Heart left ventricle (tissue), 16 donors: ENCODE measurements around the gene CCNC. TPM values are rescaled to one million over a fixed set of nuclear protein-coding genes. Genes with fewer than 3 reads are reported as not detected.

Source experiments
- ATAC-seq, 4 donors: fragments of 200-7000 bp; cut with Tn5 transposase; one replicate each; pipeline ENCODE4 v1.9.1; 2020 to 2022; ENCODE audit warnings: moderate library complexity in 4 of 4, mild to moderate bottlenecking in 3 of 4, moderate number of reproducible peaks in 1 of 4
- DNase-seq, 5 donors: peaks; one replicate each; pipeline ENCODE4 v3.0.0-alpha.2; 2020
- H3K27ac ChIP-seq, 12 donors: fragments of 200-600 bp; sonication (generic) in 4 of 12; one replicate each; pipeline versions ENCODE4 v1.5.0 to v1.8.0; 2016 to 2022; ENCODE audit warnings: mild to moderate bottlenecking in 2 of 12
- H3K27me3 ChIP-seq, 9 donors: fragments of 200-600 bp; sonication (generic) in 2 of 9; one replicate each; pipeline versions ENCODE4 v1.5.1 to v1.8.0; 2016 to 2022; ENCODE audit warnings: mild to moderate bottlenecking in 3 of 9
- H3K36me3 ChIP-seq, 9 donors: fragments of 200-600 bp; sonication (generic) in 2 of 9; one replicate each; pipeline versions ENCODE4 v1.5.0 to v1.8.0; 2018 to 2022; ENCODE audit warnings: mild to moderate bottlenecking in 2 of 9
- H3K4me1 ChIP-seq, 12 donors: fragments of 200-600 bp; sonication (generic) in 4 of 12; one replicate each; pipeline versions ENCODE4 v1.5.0 to v1.8.0; 2016 to 2022; ENCODE audit warnings: mild to moderate bottlenecking in 3 of 12
- H3K4me3 ChIP-seq, 12 donors: fragments of 200-600 bp; sonication (generic) in 4 of 12; one replicate each; pipeline versions ENCODE4 v1.5.0 to v1.8.0; 2017 to 2022; ENCODE audit warnings: mild to moderate bottlenecking in 9 of 12, moderate library complexity in 4 of 12
- H3K9me3 ChIP-seq, 12 donors: fragments of 200-600 bp; sonication (generic) in 4 of 12; one replicate each; pipeline versions ENCODE4 v1.5.0 to v1.8.0; 2016 to 2022; ENCODE audit warnings: mild to moderate bottlenecking in 1 of 12
- POLR2A ChIP-seq, 2 donors: fragments of 450-650 bp; IDR thresholded peaks; one replicate each; pipeline ENCODE4 v1.6.1; 2017; ENCODE audit warnings: antibody characterized with exemption in 2 of 2, mild to moderate bottlenecking in 2 of 2, moderate library complexity in 2 of 2
- WGBS, 4 donors: extraction: QIAGEN DNeasy Blood & Tissue Kit in 2 of 4; methylation state at CpG; one replicate each; pipeline versions ENCODE4 v1.1.5 to v1.1.7; 2013 to 2018; 5-methylcytosine and 5-hydroxymethylcytosine counted together
- intact Hi-C, 10 donors: fragments of 100-400 bp; cut with DNase I; formaldehyde crosslinking; loops; one replicate each; pipeline versions ENCODE4 v1.11.1 to v1.14.2; 2022
- polyA plus RNA-seq, 2 donors: library from polyadenylated mRNA; stranded (reverse); fragments of 200-250 nt; gene quantifications; one replicate each; pipeline ENCODE4 v1.2.3, GENCODE V29; 2013
- total RNA-seq, 9 donors: library from RNA; depleted of rRNA in 2 of 9; stranded (reverse); fragments of >200 nt in 2 of 9; fragmentation: NEBNext Ultra II Directional in 3 of 9; extraction: Animal tissue kit (Norgen Biotek cat#: 25700) in 3 of 9; gene quantifications; one replicate each; pipeline versions ENCODE4 v1.1.0 to v1.2.4, GENCODE V29; 2016 to 2023
- TF ChIP-seq, protein P1 (sequence below), 12 donors: fragments of 200-600 bp; sonication (generic) in 4 of 12; IDR thresholded peaks; one replicate each; pipeline versions ENCODE4 v1.5.0 to v1.8.0; 2018 to 2022; ENCODE audit warnings: antibody characterized with exemption in 12 of 12, mild to moderate bottlenecking in 5 of 12
- donor health status: ischemic (EF 13 %, LVEDD 7.1; RV severe dilation, severe dysfunction).
- donor health status: healthy with polysubstance abuse.
- donor health status: DM: no; HTN: yes; CAD: no.
- donor health status: DM: no; HTN: no; CAD: no.
- donor health status: ischemic (EF 25% LVEDD 6.9; RV normal size, moderate dysfunction).
- donor health status: ischemic (EF 25% LVEDD 5.7; RV mildly dilated, moderate dysfunction).
- donor health status: healthy.
- donor health status: DM: yes; HTN: yes; CAD: no.
- donor health status: ischemic (EF 35%, LVEDD 5.7; RV mildly dilated, moderate dysfunction).
- donor health status: nonischemic (EF 11% LVEDD 7.7; RV severe dilation, severe dysfunction).
- donor health status: DM: yes; HTN: yes; CAD: no.
- donor health status: PGD.
- donor health status: ischemic (EF 29% LVEDD 5.4; RV normal size, mild dysfunction).
- donor health status: nonischemic (EF 23%, LVEDD 6.1; RV moderate dilation, normal function).

The CCNC gene
- total and polyA plus RNA-seq, 11 donors = 12.3 to 24.2 (median 17.9) TPM

DNA sequence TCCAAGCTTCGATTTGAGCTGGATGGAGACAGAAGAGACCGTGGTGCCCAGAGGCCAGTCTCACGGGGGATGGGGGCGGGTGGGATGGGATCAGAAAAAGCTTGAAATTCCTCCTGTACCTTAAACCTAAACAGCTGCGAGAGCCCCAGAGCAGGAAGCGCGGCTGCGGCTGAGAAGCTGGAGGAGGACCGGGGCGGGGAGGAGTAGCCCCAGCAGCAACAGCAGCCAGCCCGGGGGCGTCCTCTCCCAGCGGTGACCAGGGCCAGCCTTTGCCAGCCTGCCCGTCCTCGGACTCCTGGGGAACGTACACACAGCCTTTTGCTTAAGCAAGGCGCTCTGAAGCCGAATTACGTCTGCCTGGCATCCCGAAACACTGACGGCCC is 20.8 kb upstream of the CCNC start:
- WGBS, 4 donors = 5 to 14% (median 7%) methylated on average over 14 to 21 of the region's 21 CpGs
- no peak for TF ChIP-seq POLR2A (IDR thresholded peaks at IDR 0.05)
- TF ChIP-seq, protein P1, sequence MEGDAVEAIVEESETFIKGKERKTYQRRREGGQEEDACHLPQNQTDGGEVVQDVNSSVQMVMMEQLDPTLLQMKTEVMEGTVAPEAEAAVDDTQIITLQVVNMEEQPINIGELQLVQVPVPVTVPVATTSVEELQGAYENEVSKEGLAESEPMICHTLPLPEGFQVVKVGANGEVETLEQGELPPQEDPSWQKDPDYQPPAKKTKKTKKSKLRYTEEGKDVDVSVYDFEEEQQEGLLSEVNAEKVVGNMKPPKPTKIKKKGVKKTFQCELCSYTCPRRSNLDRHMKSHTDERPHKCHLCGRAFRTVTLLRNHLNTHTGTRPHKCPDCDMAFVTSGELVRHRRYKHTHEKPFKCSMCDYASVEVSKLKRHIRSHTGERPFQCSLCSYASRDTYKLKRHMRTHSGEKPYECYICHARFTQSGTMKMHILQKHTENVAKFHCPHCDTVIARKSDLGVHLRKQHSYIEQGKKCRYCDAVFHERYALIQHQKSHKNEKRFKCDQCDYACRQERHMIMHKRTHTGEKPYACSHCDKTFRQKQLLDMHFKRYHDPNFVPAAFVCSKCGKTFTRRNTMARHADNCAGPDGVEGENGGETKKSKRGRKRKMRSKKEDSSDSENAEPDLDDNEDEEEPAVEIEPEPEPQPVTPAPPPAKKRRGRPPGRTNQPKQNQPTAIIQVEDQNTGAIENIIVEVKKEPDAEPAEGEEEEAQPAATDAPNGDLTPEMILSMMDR (IDR thresholded peaks at IDR 0.05) = no peak

DNA sequence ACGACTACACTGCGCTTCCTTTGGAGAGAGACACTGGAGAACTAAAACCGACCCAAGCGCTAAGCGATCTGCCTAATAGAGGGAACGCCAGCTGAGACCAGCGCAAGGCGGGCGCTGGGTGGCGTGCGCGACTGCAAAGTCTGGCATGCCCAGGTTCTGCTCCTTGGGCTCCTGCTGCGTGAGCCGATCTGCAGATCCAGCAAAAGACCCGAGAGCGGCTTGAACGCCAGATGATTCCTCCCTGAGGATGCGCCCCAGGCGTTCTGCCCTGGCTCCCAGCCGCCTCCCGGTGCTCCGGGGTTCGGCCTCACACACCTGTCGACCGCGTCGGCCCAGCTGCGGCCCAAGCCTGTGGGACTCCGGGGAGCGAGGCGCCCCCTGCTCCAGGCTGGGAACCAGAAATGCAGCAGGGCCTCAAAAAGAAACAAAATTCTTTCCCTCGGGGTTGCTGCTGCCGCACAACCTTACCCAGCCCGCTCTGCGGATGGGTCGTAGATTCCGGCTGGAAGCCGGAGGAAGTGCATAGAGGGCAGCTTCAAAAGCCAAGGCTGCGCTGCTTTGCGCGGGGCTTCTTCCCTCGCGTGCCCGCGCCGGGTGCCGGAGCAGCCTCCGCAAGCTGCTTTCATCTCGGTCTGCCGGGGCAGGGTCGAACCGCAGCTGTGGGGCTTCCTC is 20.3 kb upstream of the CCNC start:
- Histone ChIP-seq H3K9me3 (no peaks in the 10 kb centered on the region), H3K36me3 (no peaks in the 10 kb centered on the region), H3K4me1 (peaks cover 0 to 39% (median 20%) of the 10 kb centered on the region in 12 donors), H3K4me3 (peak overlapping the region; percentile 25 to 63 (median 52)), H3K27me3 (peaks cover 21 to 70% (median 57%) of the 10 kb centered on the region in 9 donors), H3K27ac (no peak overlapping the region)
- WGBS, 4 donors = 1 to 9% (median 2%) methylated on average over 29 to 52 of the region's 52 CpGs
- ATAC-seq = peak; percentile 83 to 95 (median 95)
- DNase-seq = peak in 4 of 5 donors; percentile 44 to 79 (median 60)
- TF ChIP-seq, protein P1 (IDR thresholded peaks at IDR 0.05) = peak; percentile 8 to 60 (median 41)
- no peak for TF ChIP-seq POLR2A (IDR thresholded peaks at IDR 0.05)
- intact Hi-C loops = loop anchor here in 4 of 10 donors (5.0 to 10.0 kb wide), 3 partner anchors 154 to 159 kb away; no protein-coding TSS in a partner anchor

More for the DNA sequence above, 20.8 kb upstream of the CCNC start:
- ATAC-seq = peak in 2 of 4 donors; percentile 25 to 27
- Histone ChIP-seq H3K27me3 (peaks cover 22 to 76% (median 60%) of the 10 kb centered on the region in 9 donors), H3K36me3 (no peaks in the 10 kb centered on the region), H3K9me3 (peaks cover 0 to 1% (median 0%) of the 10 kb centered on the region in 12 donors), H3K27ac (no peak overlapping the region), H3K4me3 (peak overlapping the region; percentile 25 to 63 (median 52)), H3K4me1 (peaks cover 0 to 39% (median 20%) of the 10 kb centered on the region in 12 donors)
- no peak for DNase-seq
- intact Hi-C loops = loop anchor here in 4 of 10 donors (5.0 to 10.0 kb wide), 3 partner anchors 153 to 158 kb away; no protein-coding TSS in a partner anchor

DNA sequence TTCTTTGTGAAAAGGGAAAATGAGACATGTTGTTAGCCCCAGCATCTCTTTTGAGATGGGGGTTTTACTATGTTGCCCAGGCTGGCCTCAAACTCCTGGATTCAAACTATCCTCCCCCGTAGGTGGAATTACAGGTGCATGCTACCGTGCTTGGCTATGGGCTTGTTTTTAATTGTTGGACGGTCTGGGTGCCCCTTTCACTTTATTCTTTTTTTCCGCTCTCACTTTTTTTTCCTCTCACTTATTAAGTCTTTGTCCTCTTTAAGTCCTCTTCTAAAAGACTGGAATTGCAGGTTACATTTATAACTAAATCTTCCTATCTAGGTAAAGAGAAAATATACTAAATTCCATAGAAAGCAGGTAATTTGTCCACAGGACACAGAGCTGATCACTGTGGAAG is 19.3 kb upstream of the CCNC start:
- no peak overlapping the region for H3K4me3 ChIP-seq
- H3K9me3 ChIP-seq = no peaks in the 10 kb centered on the region
- H3K4me1 ChIP-seq = peaks cover 0 to 33% (median 20%) of the 10 kb centered on the region in 12 donors
- intact Hi-C loops = loop anchor here in 4 of 10 donors (5.0 to 10.0 kb wide), 3 partner anchors 155 to 160 kb away; no protein-coding TSS in a partner anchor
- WGBS, 4 donors = 70 to 84% (median 79%) methylated on average over 4 of the region's 4 CpGs
- peaks cover 21 to 67% (median 47%) of the 10 kb centered on the region in 9 donors for H3K27me3 ChIP-seq
- H3K36me3 ChIP-seq = no peaks in the 10 kb centered on the region
- ATAC-seq (no peak), DNase-seq (no peak)
- no peak for TF ChIP-seq POLR2A (IDR thresholded peaks at IDR 0.05)
- TF ChIP-seq, protein P1 (IDR thresholded peaks at IDR 0.05) = no peak
- no peak overlapping the region for H3K27ac ChIP-seq

DNA sequence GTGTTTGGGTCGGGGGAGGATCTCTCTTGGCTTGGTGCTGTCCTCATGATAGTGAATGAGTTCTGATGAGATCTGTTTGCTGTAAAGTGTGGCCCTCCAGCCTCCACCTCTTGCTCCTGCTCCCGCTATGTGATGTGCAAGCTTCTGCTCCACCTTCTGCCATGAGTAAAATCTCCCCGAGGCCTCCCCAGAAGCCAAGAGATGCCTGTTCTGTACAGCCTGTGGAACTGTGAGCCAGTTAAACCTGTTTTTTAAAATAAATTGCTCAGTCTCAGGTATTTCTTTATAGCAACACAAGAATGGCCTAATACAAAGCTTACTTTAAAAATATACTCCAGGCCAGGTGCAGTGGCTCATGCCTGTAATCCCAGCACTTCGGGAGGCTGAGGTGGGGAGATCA is 11.3 kb upstream of the CCNC start:
- H3K27ac ChIP-seq = no peak overlapping the region
- 73 to 90% (median 83%) methylated on average over 4 of the region's 4 CpGs for WGBS, 4 donors
- TF ChIP-seq POLR2A (IDR thresholded peaks at IDR 0.05) = no peak
- TF ChIP-seq, protein P1 (IDR thresholded peaks at IDR 0.05) = no peak
- H3K27me3 ChIP-seq = peaks cover 0 to 37% (median 3%) of the 10 kb centered on the region in 9 donors
- DNase-seq = no peak
- H3K9me3 ChIP-seq = no peaks in the 10 kb centered on the region
- intact Hi-C loops = loop anchor here in 1 of 10 donors (10.0 kb wide), 1 partner anchor 165 kb away; no protein-coding TSS in a partner anchor
- H3K36me3 ChIP-seq = no peaks in the 10 kb centered on the region
- no peak overlapping the region for H3K4me3 ChIP-seq
- no peaks in the 10 kb centered on the region for H3K4me1 ChIP-seq
- no peak for ATAC-seq
